Measurements from ENCODE around the gene SUB1.

- TF ChIP-seq, protein P1, sequence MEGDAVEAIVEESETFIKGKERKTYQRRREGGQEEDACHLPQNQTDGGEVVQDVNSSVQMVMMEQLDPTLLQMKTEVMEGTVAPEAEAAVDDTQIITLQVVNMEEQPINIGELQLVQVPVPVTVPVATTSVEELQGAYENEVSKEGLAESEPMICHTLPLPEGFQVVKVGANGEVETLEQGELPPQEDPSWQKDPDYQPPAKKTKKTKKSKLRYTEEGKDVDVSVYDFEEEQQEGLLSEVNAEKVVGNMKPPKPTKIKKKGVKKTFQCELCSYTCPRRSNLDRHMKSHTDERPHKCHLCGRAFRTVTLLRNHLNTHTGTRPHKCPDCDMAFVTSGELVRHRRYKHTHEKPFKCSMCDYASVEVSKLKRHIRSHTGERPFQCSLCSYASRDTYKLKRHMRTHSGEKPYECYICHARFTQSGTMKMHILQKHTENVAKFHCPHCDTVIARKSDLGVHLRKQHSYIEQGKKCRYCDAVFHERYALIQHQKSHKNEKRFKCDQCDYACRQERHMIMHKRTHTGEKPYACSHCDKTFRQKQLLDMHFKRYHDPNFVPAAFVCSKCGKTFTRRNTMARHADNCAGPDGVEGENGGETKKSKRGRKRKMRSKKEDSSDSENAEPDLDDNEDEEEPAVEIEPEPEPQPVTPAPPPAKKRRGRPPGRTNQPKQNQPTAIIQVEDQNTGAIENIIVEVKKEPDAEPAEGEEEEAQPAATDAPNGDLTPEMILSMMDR (conservative IDR thresholded peaks at IDR 0.05) = no peak
- no peak for TF ChIP-seq ZFX (IDR thresholded peaks at IDR 0.05)
Measured at GRCh38 chr5:32630867-32631491, 45.6 kb downstream of the SUB1 start.

Measured in C4-2B (cell line).